Colonic mucosa (tissue), 4 donors: Measurements from ENCODE around the gene STK24. TPM values are rescaled to one million over a fixed set of nuclear protein-coding genes. Genes with fewer than 3 reads are reported as not detected.

Source experiments
- DNase-seq: peaks from one replicate; pipeline ENCODE4 v3.0.0-alpha.2; 2020
- H3K27ac ChIP-seq: fragments of 200-600 bp; one replicate; pipeline ENCODE4 v1.8.0; 2021
- H3K27me3 ChIP-seq: fragments of 200-600 bp; one replicate; pipeline ENCODE4 v1.8.0; 2021
- H3K36me3 ChIP-seq: fragments of 200-600 bp; one replicate; pipeline ENCODE4 v1.8.0; 2021
- H3K4me1 ChIP-seq: fragments of 200-600 bp; one replicate; pipeline ENCODE4 v1.8.0; 2021; ENCODE audit warnings: mild to moderate bottlenecking
- H3K4me3 ChIP-seq: fragments of 200-600 bp; one replicate; pipeline ENCODE4 v1.8.0; 2021
- H3K9ac ChIP-seq, 2 donors: one replicate each; pipeline ENCODE4 v1.7.0; 2013; ENCODE audit warnings: control low read depth in 2 of 2, low read depth in 2 of 2, low read length in 2 of 2
- H3K9me3 ChIP-seq: fragments of 200-600 bp; one replicate; pipeline ENCODE4 v1.8.0; 2021
- CTCF ChIP-seq: fragments of 200-600 bp; IDR thresholded peaks from one replicate; pipeline ENCODE4 v1.8.0; 2022; ENCODE audit warnings: antibody characterized with exemption, mild to moderate bottlenecking
- intact Hi-C: fragments of 100-400 bp; cut with DNase I; formaldehyde crosslinking; loops from one replicate; pipeline ENCODE4 v1.14.1; 2022
- total RNA-seq, 2 donors: library from RNA; stranded (reverse); fragmentation: NEBNext Ultra II Directional in 1 of 2; extraction: Animal tissue kit (Norgen Biotek cat#: 25700) in 1 of 2; gene quantifications; one replicate each; pipeline ENCODE4 v1.2.1, GENCODE V29; 2021
- donor health status: healthy.
- donor health status: DM: no; HTN: no; CAD: no.
- donor health status: DM: no; HTN: no; CAD: no.

STK24 gene
- total RNA-seq, 2 donors from 2014 or later, result 160 to 206 TPM

- Histone ChIP-seq H3K36me3 (no peaks in the 10 kb centered on the region), H3K4me1 (peaks cover 28% of the 10 kb centered on the region), H3K27me3 (no peaks in the 10 kb centered on the region), H3K9me3 (no peaks in the 10 kb centered on the region), H3K27ac (no peak overlapping the region), H3K9ac (no peak overlapping the region), H3K4me3 (no peak overlapping the region)
- intact Hi-C loops, result no loop called here
- no peak for DNase-seq
- TF ChIP-seq CTCF, result no peak
Observed at GRCh38 chr13:98487522-98487921, 89.4 kb downstream of the STK24 start.

- no peak overlapping the region for H3K27ac ChIP-seq
Observed at GRCh38 chr13:98487016-98487415, 89.9 kb downstream of the STK24 start.

GRCh38 chr13:98486412-98486811 is 90.5 kb downstream of the STK24 start:
- H3K27me3 ChIP-seq, result no peaks in the 10 kb centered on the region
- no peaks in the 10 kb centered on the region for H3K9me3 ChIP-seq
- TF ChIP-seq CTCF, result no peak
- H3K9ac ChIP-seq, result no peak overlapping the region
- intact Hi-C loops, result no loop called here
- H3K36me3 ChIP-seq, result no peaks in the 10 kb centered on the region
- H3K4me1 ChIP-seq, result peaks cover 31% of the 10 kb centered on the region
- no peak for DNase-seq
- no peak overlapping the region for H3K27ac ChIP-seq
- no peak overlapping the region for H3K4me3 ChIP-seq

More at GRCh38 chr13:98487016-98487415, 89.9 kb downstream of the STK24 start:
- Histone ChIP-seq H3K36me3 (no peaks in the 10 kb centered on the region), H3K27me3 (no peaks in the 10 kb centered on the region), H3K4me1 (peaks cover 31% of the 10 kb centered on the region), H3K9ac (no peak overlapping the region), H3K4me3 (no peak overlapping the region), H3K9me3 (no peaks in the 10 kb centered on the region)
- TF ChIP-seq CTCF, result no peak
- DNase-seq, result no peak
- intact Hi-C loops, result no loop called here

GRCh38 chr13:98485561-98485960 is 91.3 kb downstream of the STK24 start:
- Histone ChIP-seq H3K27me3 (no peaks in the 10 kb centered on the region), H3K4me1 (peaks cover 31% of the 10 kb centered on the region), H3K9me3 (no peaks in the 10 kb centered on the region), H3K36me3 (no peaks in the 10 kb centered on the region), H3K27ac (peak overlapping the region; percentile 76), H3K4me3 (no peak overlapping the region), H3K9ac (peak overlapping the region in 1 of 2 donors; percentile 38)
- no peak for DNase-seq
- intact Hi-C loops, result no loop called here
- TF ChIP-seq CTCF, result no peak

- Histone ChIP-seq H3K9ac (peak overlapping the region; percentile 36 to 38), H3K9me3 (no peaks in the 10 kb centered on the region), H3K4me3 (no peak overlapping the region), H3K27me3 (no peaks in the 10 kb centered on the region), H3K36me3 (no peaks in the 10 kb centered on the region), H3K4me1 (peaks cover 31% of the 10 kb centered on the region), H3K27ac (peak overlapping the region; percentile 76)
- intact Hi-C loops, result loop anchor here (5.0 kb wide), 1 partner anchor 83 kb away; no protein-coding TSS in a partner anchor
- TF ChIP-seq CTCF, result no peak
- DNase-seq, result peak; percentile 91
Observed at GRCh38 chr13:98484289-98485219, 92.4 kb downstream of the STK24 start.
